K562 (cell line): ENCODE measurements around the gene LAMB1. TPM values are rescaled to one million over a fixed set of nuclear protein-coding genes. Genes with fewer than 3 reads are reported as not detected.

Source experiments
- ATAC-seq: fragments of 200-7000 bp; cut with Tn5 transposase; 3 replicates; pipeline ENCODE4 v1.9.1; 2020; ENCODE audit warnings: moderate library complexity
- BruUV-seq: library from RNA; stranded (reverse); fragments of 400-500 nt; replicated peaks from 2 replicates; lab custom pipeline; 2021; lab: Mats Ljungman, UMichigan
- CTCF ChIA-PET: fragments of 300-600 bp; formaldehyde crosslinking; extraction: SDS; loops from one replicate; lab custom pipeline; 2021; ENCODE audit warnings: low intra/inter-chr PET ratio; lab: Yijun Ruan, JAX
- POLR2A ChIA-PET: fragments of 300-600, 350-650 bp; sonication (Branson Sonifier 250); formaldehyde crosslinking; extraction: SDS; loops from one replicate; lab custom pipeline; 2021; ENCODE audit warnings: antibody characterized with exemption, inconsistent platforms; lab: Yijun Ruan, JAX
- DNase-seq, 4 experiments: peaks; one replicate each; pipeline versions ENCODE4 v3.0.0 to v3.0.0-alpha.2; 2011 to 2018; ENCODE audit warnings: low spot score in 3 of 4, mixed read lengths in 3 of 4; ENCODE audit errors: extremely low read depth in 1 of 4
- FAIRE-seq: peaks from 2 replicates; lab custom pipeline; 2011; peaks lifted over from hg19 to GRCh38; lab: Jason Lieb, UNC
- H2AFZ ChIP-seq: 2 replicates; pipeline ENCODE4 v1.6.0; 2011; ENCODE audit warnings: low read depth, low read length, control low read depth, inconsistent platforms
- H3K27ac ChIP-seq: fragments of 200-600 bp; 3 replicates; pipeline ENCODE4 v1.8.0; 2011; ENCODE audit warnings: low read depth, mild to moderate bottlenecking, control low read depth, inconsistent platforms, low read length, moderate library complexity, mixed read lengths; ENCODE audit errors: extremely low read depth
- H3K27me3 ChIP-seq, 2 experiments: fragments of 300-600 bp in 1 of 2; 2 replicates in 1 of 2; 3 replicates in 1 of 2; pipeline versions ENCODE4 v1.6.0 to v1.8.0; 2011; ENCODE audit warnings: inconsistent platforms in 2 of 2, low read length in 2 of 2, mild to moderate bottlenecking in 1 of 2, mixed read lengths in 1 of 2, moderate library complexity in 1 of 2; ENCODE audit not compliant: control insufficient read depth in 2 of 2, insufficient read depth in 2 of 2
- H3K36me3 ChIP-seq: fragments of 300-600 bp; 3 replicates; pipeline ENCODE4 v1.8.0; 2011; ENCODE audit warnings: mild to moderate bottlenecking, low read length, inconsistent platforms; ENCODE audit not compliant: control insufficient read depth, insufficient read depth
- H3K4me1 ChIP-seq, 2 experiments: fragments of 200-600 bp in 1 of 2; replicated peaks in 1 of 2; 2 replicates in 1 of 2; 3 replicates in 1 of 2; pipeline versions ENCODE4 v1.5.1 to v1.8.0; 2011; ENCODE audit warnings: inconsistent platforms in 2 of 2, low read length in 2 of 2, mild to moderate bottlenecking in 1 of 2, mixed read lengths in 1 of 2, moderate library complexity in 1 of 2; ENCODE audit not compliant: control insufficient read depth in 2 of 2, insufficient read depth in 2 of 2
- H3K4me2 ChIP-seq: 2 replicates; pipeline ENCODE4 v1.6.1; 2011; ENCODE audit warnings: low read length, control low read depth, inconsistent platforms, mixed read lengths; ENCODE audit not compliant: insufficient read depth
- H3K4me3 ChIP-seq: fragments of 200-600 bp; sonication (generic), shearing (Covaris generic); 2 replicates; pipeline ENCODE4 v1.5.1; 2016; ENCODE audit warnings: control low read depth, inconsistent platforms
- H3K79me2 ChIP-seq: fragments of 200-600 bp; 3 replicates; pipeline ENCODE4 v1.8.0; 2011; ENCODE audit warnings: low read length, inconsistent platforms; ENCODE audit not compliant: control insufficient read depth, insufficient read depth
- H3K9ac ChIP-seq, 2 experiments: 2 replicates each; pipeline versions ENCODE4 v1.6.0 to v1.6.1; 2011; ENCODE audit warnings: low read depth in 2 of 2, low read length in 2 of 2, control low read depth in 1 of 2, inconsistent platforms in 1 of 2, mild to moderate bottlenecking in 1 of 2, mixed read lengths in 1 of 2; ENCODE audit not compliant: insufficient read depth in 1 of 2
- H3K9me1 ChIP-seq: one replicate; pipeline ENCODE4 v1.6.0; 2011; ENCODE audit warnings: inconsistent platforms, mild to moderate bottlenecking, low read length, moderate library complexity; ENCODE audit not compliant: control insufficient read depth, insufficient read depth
- H3K9me3 ChIP-seq: replicated peaks from 2 replicates; pipeline ENCODE4 v1.5.1; 2011; ENCODE audit warnings: low read depth, low read length, inconsistent platforms; ENCODE audit not compliant: control insufficient read depth, insufficient read depth
- H4K20me1 ChIP-seq: replicated peaks from 2 replicates; pipeline ENCODE4 v1.6.1; 2011; ENCODE audit warnings: low read length, inconsistent platforms, mixed read lengths; ENCODE audit not compliant: control insufficient read depth, insufficient read depth
- CEBPB ChIP-seq: fragments of 450-650 bp; IDR thresholded peaks from 2 replicates; pipeline ENCODE4 v1.6.1; 2016; ENCODE audit warnings: missing genetic modification characterization, missing compliant biosample characterization
- CEBPG ChIP-seq, 3 experiments: fragments of 200-800 bp in 1 of 3; sonication (Bioruptor generic) in 1 of 3; sonication (generic) in 1 of 3; formaldehyde crosslinking in 1 of 3; IDR thresholded peaks in 2 of 3; conservative IDR thresholded peaks in 1 of 3; 2 replicates each; pipeline versions ENCODE4 v1.6.1 to v1.8.0; 2016 to 2022; ENCODE audit warnings: missing compliant biosample characterization in 2 of 3, missing genetic modification characterization in 2 of 3, mild to moderate bottlenecking in 1 of 3, missing genetic modification reagents in 1 of 3
- NCOA1 ChIP-seq: fragments of 450-650 bp; IDR thresholded peaks from 2 replicates; pipeline ENCODE4 v1.6.1; 2016; ENCODE audit warnings: low read depth
- NONO ChIP-seq, 2 experiments: fragments of 200-400 bp in 1 of 2; fragments of 450-650 bp in 1 of 2; formaldehyde crosslinking in 1 of 2; IDR thresholded peaks; 2 replicates each; pipeline ENCODE4 v1.6.1; 2017; ENCODE audit warnings: low read depth in 2 of 2, mild to moderate bottlenecking in 2 of 2, moderate library complexity in 2 of 2, low read length in 1 of 2
- POLR2A ChIP-seq: fragments of 450-650 bp; conservative IDR thresholded peaks from 2 replicates; pipeline ENCODE4 v1.6.1; 2016
- POLR2AphosphoS2 ChIP-seq: IDR thresholded peaks from 2 replicates; pipeline ENCODE4 v1.6.1; 2012; ENCODE audit warnings: low read length, improper control_type of control experiment
- ZNF699 ChIP-seq: fragments of 250-450 bp; sonication (Bioruptor Pico); IDR thresholded peaks from 2 replicates; pipeline ENCODE4 v1.8.0; 2021; ENCODE audit warnings: mild to moderate bottlenecking, moderate library complexity; ENCODE audit not compliant: insufficient replicate concordance
- WGBS: fragments of 100-300 bp; shearing (Covaris generic); methylation state at CpG from one replicate; pipeline ENCODE4 v1.1.6; 2016; ENCODE audit warnings: low coverage, mixed read lengths; ENCODE audit not compliant: insufficient coverage; ENCODE audit errors: missing lambda C conversion rate; 5-methylcytosine and 5-hydroxymethylcytosine counted together
- in situ Hi-C: fragments of 300-500 bp; cut with MboI; formaldehyde crosslinking; loops from 4 replicates; pipeline ENCODE4 v1.15.0; 2018; ENCODE audit warnings: inconsistent platforms, mixed read lengths
- intact Hi-C: fragments of 100-400 bp; cut with micrococcal nuclease; formaldehyde crosslinking; loops from 2 replicates; pipeline ENCODE4 v1.14.2; 2022
- polyA plus RNA-seq, 8 experiments: library from polyadenylated mRNA; depleted of rRNA in 4 of 8; stranded (reverse) in 5 of 8; unstranded in 3 of 8; fragments of >200 nt; fragmentation: Nextera tagmentation in 2 of 8; fragmentation: Illumina TruSeq in 1 of 8; extraction: Ambion mirVana in 2 of 8; extraction: Trizol in 1 of 8; gene quantifications; 2 replicates each; pipeline versions ENCODE4 v1.2.1 to v1.2.3, GENCODE V29; 2011 to 2014; ENCODE audit warnings: inconsistent platforms in 1 of 8, missing spikeins in 1 of 8
- total RNA-seq, 7 experiments: library from RNA; depleted of rRNA in 6 of 7; stranded (reverse); fragments of >200 nt in 6 of 7; fragmentation: Illumina TruSeq in 2 of 7; extraction: Trizol in 2 of 7; gene quantifications; 2 replicates each; pipeline versions ENCODE4 v1.2.1 to v1.2.3, GENCODE V29; 2011 to 2021; ENCODE audit warnings: low replicate concordance in 1 of 7
- TF ChIP-seq, protein P1 (sequence below), 2 experiments: fragments of 250-450 bp in 1 of 2; fragments of 450-650 bp in 1 of 2; sonication (Bioruptor Pico) in 1 of 2; IDR thresholded peaks; 2 replicates each; pipeline versions ENCODE4 v1.6.1 to v1.8.0; 2016 to 2021; ENCODE audit warnings: mild to moderate bottlenecking in 2 of 2, moderate library complexity in 2 of 2, missing compliant biosample characterization in 1 of 2, missing genetic modification characterization in 1 of 2
- TF ChIP-seq, protein P2 (sequence below): sonication (generic); formaldehyde crosslinking; IDR thresholded peaks from 2 replicates; pipeline ENCODE4 v1.8.0; 2023; ENCODE audit warnings: mild to moderate bottlenecking, missing genetic modification reagents
- TF ChIP-seq, protein P3 (sequence below): fragments of 200-800 bp; sonication (Bioruptor generic); IDR thresholded peaks from 2 replicates; pipeline ENCODE4 v1.6.1; 2017; ENCODE audit warnings: missing genetic modification characterization, missing compliant biosample characterization
- TF ChIP-seq, protein P4 (sequence below): fragments of 450-650 bp; IDR thresholded peaks from 2 replicates; pipeline ENCODE4 v1.6.1; 2016; ENCODE audit warnings: low read depth, mild to moderate bottlenecking, moderate library complexity

LAMB1 gene
- total and polyA plus RNA-seq, 9 of the 15 experiments (the other 6 are each of a cell fraction or from before 2014, with no cell fraction given) = 6.0 to 17.7 (median 12.3) TPM

DNA sequence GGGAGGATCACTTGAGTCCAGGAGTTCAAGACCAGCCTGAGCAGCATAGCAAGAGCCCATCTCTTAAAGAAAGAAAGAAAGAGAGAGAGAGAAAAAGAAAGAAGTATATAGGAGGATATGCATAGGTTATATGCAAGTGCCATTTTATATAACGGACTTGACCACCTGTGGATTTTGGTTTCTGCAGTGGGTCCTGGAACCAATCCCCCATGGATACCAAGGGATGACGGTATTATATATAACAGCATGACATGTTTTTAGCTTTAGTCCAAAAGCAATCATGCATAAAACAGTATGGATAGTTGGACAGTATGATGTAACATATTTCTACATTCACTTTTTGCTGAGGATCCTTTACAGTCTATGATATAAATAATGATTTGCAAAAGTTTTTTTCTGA lies 66.6 kb downstream of the LAMB1 start:
- no peak for ATAC-seq
- Histone ChIP-seq H3K27me3 (no peaks in the 10 kb centered on the region), H3K4me2 (no peak overlapping the region), H3K4me1 (no peaks in the 10 kb centered on the region), H2AFZ (no peak overlapping the region), H3K27ac (no peak overlapping the region), H3K4me3 (no peak overlapping the region), H4K20me1 (no peaks in the 10 kb centered on the region), H3K9me1 (no peaks in the 10 kb centered on the region), H3K79me2 (no peaks in the 10 kb centered on the region), H3K9me3 (no peaks in the 10 kb centered on the region), H3K9ac (no peak overlapping the region), H3K36me3 (peaks cover 72% of the 10 kb centered on the region)
- in situ Hi-C loops = no loop called here
- TF ChIP-seq, protein P1, sequence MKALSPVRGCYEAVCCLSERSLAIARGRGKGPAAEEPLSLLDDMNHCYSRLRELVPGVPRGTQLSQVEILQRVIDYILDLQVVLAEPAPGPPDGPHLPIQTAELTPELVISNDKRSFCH (CRISPR knock-in tag; IDR thresholded peaks at IDR 0.05) = no peak
- TF ChIP-seq, protein P1 (tag; IDR thresholded peaks at IDR 0.05) = no peak
- TF ChIP-seq, protein P2, sequence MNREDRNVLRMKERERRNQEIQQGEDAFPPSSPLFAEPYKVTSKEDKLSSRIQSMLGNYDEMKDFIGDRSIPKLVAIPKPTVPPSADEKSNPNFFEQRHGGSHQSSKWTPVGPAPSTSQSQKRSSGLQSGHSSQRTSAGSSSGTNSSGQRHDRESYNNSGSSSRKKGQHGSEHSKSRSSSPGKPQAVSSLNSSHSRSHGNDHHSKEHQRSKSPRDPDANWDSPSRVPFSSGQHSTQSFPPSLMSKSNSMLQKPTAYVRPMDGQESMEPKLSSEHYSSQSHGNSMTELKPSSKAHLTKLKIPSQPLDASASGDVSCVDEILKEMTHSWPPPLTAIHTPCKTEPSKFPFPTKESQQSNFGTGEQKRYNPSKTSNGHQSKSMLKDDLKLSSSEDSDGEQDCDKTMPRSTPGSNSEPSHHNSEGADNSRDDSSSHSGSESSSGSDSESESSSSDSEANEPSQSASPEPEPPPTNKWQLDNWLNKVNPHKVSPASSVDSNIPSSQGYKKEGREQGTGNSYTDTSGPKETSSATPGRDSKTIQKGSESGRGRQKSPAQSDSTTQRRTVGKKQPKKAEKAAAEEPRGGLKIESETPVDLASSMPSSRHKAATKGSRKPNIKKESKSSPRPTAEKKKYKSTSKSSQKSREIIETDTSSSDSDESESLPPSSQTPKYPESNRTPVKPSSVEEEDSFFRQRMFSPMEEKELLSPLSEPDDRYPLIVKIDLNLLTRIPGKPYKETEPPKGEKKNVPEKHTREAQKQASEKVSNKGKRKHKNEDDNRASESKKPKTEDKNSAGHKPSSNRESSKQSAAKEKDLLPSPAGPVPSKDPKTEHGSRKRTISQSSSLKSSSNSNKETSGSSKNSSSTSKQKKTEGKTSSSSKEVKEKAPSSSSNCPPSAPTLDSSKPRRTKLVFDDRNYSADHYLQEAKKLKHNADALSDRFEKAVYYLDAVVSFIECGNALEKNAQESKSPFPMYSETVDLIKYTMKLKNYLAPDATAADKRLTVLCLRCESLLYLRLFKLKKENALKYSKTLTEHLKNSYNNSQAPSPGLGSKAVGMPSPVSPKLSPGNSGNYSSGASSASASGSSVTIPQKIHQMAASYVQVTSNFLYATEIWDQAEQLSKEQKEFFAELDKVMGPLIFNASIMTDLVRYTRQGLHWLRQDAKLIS (CRISPR knock-in tag) = no peak
- TF ChIP-seq, protein P3, sequence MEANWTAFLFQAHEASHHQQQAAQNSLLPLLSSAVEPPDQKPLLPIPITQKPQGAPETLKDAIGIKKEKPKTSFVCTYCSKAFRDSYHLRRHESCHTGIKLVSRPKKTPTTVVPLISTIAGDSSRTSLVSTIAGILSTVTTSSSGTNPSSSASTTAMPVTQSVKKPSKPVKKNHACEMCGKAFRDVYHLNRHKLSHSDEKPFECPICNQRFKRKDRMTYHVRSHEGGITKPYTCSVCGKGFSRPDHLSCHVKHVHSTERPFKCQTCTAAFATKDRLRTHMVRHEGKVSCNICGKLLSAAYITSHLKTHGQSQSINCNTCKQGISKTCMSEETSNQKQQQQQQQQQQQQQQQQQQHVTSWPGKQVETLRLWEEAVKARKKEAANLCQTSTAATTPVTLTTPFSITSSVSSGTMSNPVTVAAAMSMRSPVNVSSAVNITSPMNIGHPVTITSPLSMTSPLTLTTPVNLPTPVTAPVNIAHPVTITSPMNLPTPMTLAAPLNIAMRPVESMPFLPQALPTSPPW (CRISPR knock-in tag) = no peak
- TF ChIP-seq CEBPB (tag) = 0 out of 2 replicates have a peak, but pooled peaks have one; percentile 8
- TF ChIP-seq, protein P4, sequence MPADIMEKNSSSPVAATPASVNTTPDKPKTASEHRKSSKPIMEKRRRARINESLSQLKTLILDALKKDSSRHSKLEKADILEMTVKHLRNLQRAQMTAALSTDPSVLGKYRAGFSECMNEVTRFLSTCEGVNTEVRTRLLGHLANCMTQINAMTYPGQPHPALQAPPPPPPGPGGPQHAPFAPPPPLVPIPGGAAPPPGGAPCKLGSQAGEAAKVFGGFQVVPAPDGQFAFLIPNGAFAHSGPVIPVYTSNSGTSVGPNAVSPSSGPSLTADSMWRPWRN = no peak
- no peak for TF ChIP-seq ZNF699 (CRISPR knock-in tag)
- TF ChIP-seq NCOA1 = no peak
- 0 out of 2 replicates have a peak, but pooled peaks have one; percentile 35 for TF ChIP-seq POLR2A
- 0 out of 2 replicates have a peak, but pooled peaks have one; percentile 52 for TF ChIP-seq POLR2AphosphoS2
- TF ChIP-seq NONO (IDR thresholded peaks at IDR 0.05; ENCODE audit: low read depth in 2 of 2, low read length in 1 of 2) = no peak
- TF ChIP-seq CEBPG (CRISPR knock-in tag; IDR thresholded peaks at IDR 0.05) = no peak
- TF ChIP-seq CEBPG (tag; conservative IDR thresholded peaks at IDR 0.05 in 1 of 2, IDR thresholded peaks at IDR 0.05 in 1 of 2) = 0 out of 4 replicates have a peak, but pooled peaks of 1 of the 2 experiments have one; percentile 45
- WGBS = 94% methylated on average over 2 of the region's 2 CpGs
- DNase-seq = no peak
- no TSS peak for BruUV-seq
- FAIRE-seq = no peak
- ChIA-PET POLR2A (interaction anchor here (0.7 kb wide), 2 partner anchors 19 to 30 kb away, joined by 3 read pairs; no protein-coding TSS in a partner anchor), CTCF (no interaction called here)
- intact Hi-C loops = no loop called here
